Lung (tissue), 13 donors: ENCODE data around the gene SLC7A9. TPM values are rescaled to one million over a fixed set of nuclear protein-coding genes. Genes with fewer than 3 reads are reported as not detected.
"Not testable (repeated sequence)": the region's sequence is repeated elsewhere in the genome, so short reads cannot be mapped to it uniquely, and the experiment has no call there.

Experiments used
- ATAC-seq: fragments of 200-7000 bp; cut with Tn5 transposase; one replicate; pipeline ENCODE4 v1.9.1; 2020; ENCODE audit warnings: moderate number of reproducible peaks; ENCODE audit not compliant: insufficient read depth, low FRiP score
- DNase-seq, 3 donors: peaks; one replicate each; pipeline ENCODE4 v3.0.0-alpha.2; 2013 to 2017
- H3K27ac ChIP-seq, 2 donors: one replicate each; pipeline ENCODE4 v1.5.1; 2013; ENCODE audit warnings: mild to moderate bottlenecking in 2 of 2, moderate library complexity in 2 of 2, control low read depth in 1 of 2, inconsistent platforms in 1 of 2, low read depth in 1 of 2, low read length in 1 of 2
- H3K27me3 ChIP-seq, 3 donors: one replicate each; pipeline ENCODE4 v1.5.1; 2013; ENCODE audit warnings: low read length in 2 of 3; ENCODE audit not compliant: control insufficient read depth in 3 of 3, insufficient read depth in 3 of 3
- H3K36me3 ChIP-seq, 4 donors: one replicate each; pipeline ENCODE4 v1.5.1; 2013; ENCODE audit warnings: low read length in 4 of 4, mild to moderate bottlenecking in 1 of 4, moderate library complexity in 1 of 4; ENCODE audit not compliant: control insufficient read depth in 4 of 4, insufficient read depth in 4 of 4
- H3K4me1 ChIP-seq, 5 donors: one replicate each; pipeline ENCODE4 v1.5.1; 2013; ENCODE audit warnings: low read length in 5 of 5, mild to moderate bottlenecking in 2 of 5, moderate library complexity in 1 of 5; ENCODE audit not compliant: control insufficient read depth in 5 of 5, insufficient read depth in 5 of 5
- H3K4me3 ChIP-seq: one replicate; pipeline ENCODE4 v1.5.1; 2013; ENCODE audit warnings: mild to moderate bottlenecking, control low read depth, moderate library complexity
- H3K9ac ChIP-seq, 2 donors: one replicate each; pipeline ENCODE4 v1.5.1; 2013; ENCODE audit warnings: low read length in 2 of 2, control low read depth in 1 of 2; ENCODE audit not compliant: insufficient read depth in 1 of 2
- H3K9me3 ChIP-seq, 4 donors: one replicate each; pipeline ENCODE4 v1.5.1; 2013; ENCODE audit warnings: low read length in 3 of 4, mild to moderate bottlenecking in 1 of 4, moderate library complexity in 1 of 4; ENCODE audit not compliant: control insufficient read depth in 4 of 4, insufficient read depth in 3 of 4
- WGBS, 2 donors: extraction: QIAGEN DNeasy Blood & Tissue Kit; methylation state at CpG; one replicate each; pipeline ENCODE4 v1.1.7; 2013; 5-methylcytosine and 5-hydroxymethylcytosine counted together
- polyA plus RNA-seq, 2 donors: library from polyadenylated mRNA; stranded (reverse); fragments of 200-250 nt; gene quantifications; one replicate each; pipeline ENCODE4 v1.2.1, GENCODE V29; 2013
- small RNA-seq: library from RNA; depleted of rRNA; stranded (forward); fragments of <200 nt; gene quantifications from one replicate; pipeline ENCODE3, GENCODE V24; 2014; ENCODE audit warnings: low replicate concordance
- total RNA-seq, 2 donors: library from RNA; depleted of rRNA in 1 of 2; stranded (reverse); fragments of >200 nt in 1 of 2; gene quantifications; one replicate each; pipeline ENCODE4 v1.2.1, GENCODE V29; 2014 to 2021
- TF ChIP-seq, protein P1 (sequence below): IDR thresholded peaks from 2 replicates; pipeline ENCODE4 v1.5.1; 2012; ENCODE audit warnings: mild to moderate bottlenecking; ENCODE audit errors: control extremely low read depth, extremely low read depth
- donor health status: control.
- donor health status: control.
- donor health status: Bipolar disorder and iron deficiency.
- donor health status: healthy.
- donor health status: DM: yes; HTN: yes; CAD: no.

SLC7A9 gene
- total and polyA plus RNA-seq, 4 donors: 0.06 to 0.37 (median 0.28) TPM

GRCh38 chr19:32789429-32789828, 80.1 kb downstream of the SLC7A9 start:
- Histone ChIP-seq H3K27ac (no peak overlapping the region), H3K4me1 (no peaks in the 10 kb centered on the region), H3K9me3 (no peaks in the 10 kb centered on the region), H3K27me3 (no peaks in the 10 kb centered on the region), H3K4me3 (no peak overlapping the region), H3K36me3 (no peaks in the 10 kb centered on the region), H3K9ac (no peak overlapping the region)
- ATAC-seq: no peak
- DNase-seq: no peak
- 95 to 99% methylated on average over 10 of the region's 10 CpGs for WGBS, 2 donors
- TF ChIP-seq, protein P1, sequence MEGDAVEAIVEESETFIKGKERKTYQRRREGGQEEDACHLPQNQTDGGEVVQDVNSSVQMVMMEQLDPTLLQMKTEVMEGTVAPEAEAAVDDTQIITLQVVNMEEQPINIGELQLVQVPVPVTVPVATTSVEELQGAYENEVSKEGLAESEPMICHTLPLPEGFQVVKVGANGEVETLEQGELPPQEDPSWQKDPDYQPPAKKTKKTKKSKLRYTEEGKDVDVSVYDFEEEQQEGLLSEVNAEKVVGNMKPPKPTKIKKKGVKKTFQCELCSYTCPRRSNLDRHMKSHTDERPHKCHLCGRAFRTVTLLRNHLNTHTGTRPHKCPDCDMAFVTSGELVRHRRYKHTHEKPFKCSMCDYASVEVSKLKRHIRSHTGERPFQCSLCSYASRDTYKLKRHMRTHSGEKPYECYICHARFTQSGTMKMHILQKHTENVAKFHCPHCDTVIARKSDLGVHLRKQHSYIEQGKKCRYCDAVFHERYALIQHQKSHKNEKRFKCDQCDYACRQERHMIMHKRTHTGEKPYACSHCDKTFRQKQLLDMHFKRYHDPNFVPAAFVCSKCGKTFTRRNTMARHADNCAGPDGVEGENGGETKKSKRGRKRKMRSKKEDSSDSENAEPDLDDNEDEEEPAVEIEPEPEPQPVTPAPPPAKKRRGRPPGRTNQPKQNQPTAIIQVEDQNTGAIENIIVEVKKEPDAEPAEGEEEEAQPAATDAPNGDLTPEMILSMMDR: no peak

DNA sequence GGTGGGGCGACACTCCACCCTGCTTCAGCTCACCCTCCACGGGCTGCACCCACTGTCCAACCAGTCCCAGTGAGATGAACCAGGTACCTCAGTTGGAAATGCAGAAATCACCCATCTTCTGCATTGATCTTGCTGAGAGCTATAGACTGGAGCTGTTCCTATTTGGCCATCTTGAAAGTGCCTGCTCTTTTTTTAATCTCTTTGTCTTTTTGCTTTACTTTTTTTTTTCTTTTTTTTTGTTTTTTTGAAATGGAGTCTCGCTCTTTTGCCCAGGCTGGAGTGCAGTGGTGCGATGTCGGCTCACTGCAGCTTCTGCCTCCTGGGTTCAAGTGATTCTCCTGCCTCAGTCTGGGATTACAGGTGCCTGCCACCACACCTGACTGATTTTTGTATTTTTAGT, 81.7 kb downstream of the SLC7A9 start:
- 93 to 95% methylated on average over 5 of the region's 5 CpGs for WGBS, 2 donors
- H3K36me3 ChIP-seq, DNase-seq, H3K9me3 ChIP-seq, H3K27me3 ChIP-seq, ATAC-seq, H3K4me3 ChIP-seq, H3K27ac ChIP-seq, H3K4me1 ChIP-seq, H3K9ac ChIP-seq: not testable (repeated sequence)

GRCh38 chr19:32787161-32787813, 82.3 kb downstream of the SLC7A9 start:
- WGBS, 2 donors: 59 to 64% methylated on average over 12 of the region's 12 CpGs

DNA sequence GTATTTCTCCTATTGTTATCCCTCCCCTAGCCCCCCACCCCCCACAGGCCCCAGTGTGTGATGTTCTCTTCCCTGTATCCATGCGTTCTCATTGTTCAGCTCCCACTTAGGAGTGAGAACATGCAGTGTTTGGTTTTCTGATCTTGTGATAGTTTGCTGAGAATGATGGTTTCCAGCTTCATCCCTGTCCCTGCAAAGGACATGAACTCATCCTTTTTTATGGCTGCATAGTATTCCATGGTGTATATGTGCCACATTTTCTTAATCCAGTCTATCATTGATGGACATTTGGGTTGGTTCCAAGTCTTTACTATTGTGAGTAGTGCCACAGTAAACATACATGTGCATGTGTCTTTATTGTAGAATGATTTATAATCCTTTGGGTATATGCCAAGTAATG, 87.5 kb downstream of the SLC7A9 start:
- H3K27me3 ChIP-seq, H3K4me1 ChIP-seq, H3K36me3 ChIP-seq, H3K9me3 ChIP-seq, H3K4me3 ChIP-seq, ATAC-seq, H3K27ac ChIP-seq, H3K9ac ChIP-seq, DNase-seq: not testable (repeated sequence)
- WGBS, 2 donors: 95 to 100% methylated on average over 1 of the region's 1 CpG

More at GRCh38 chr19:32787161-32787813, 82.3 kb downstream of the SLC7A9 start:
- ATAC-seq, H3K27me3 ChIP-seq, H3K4me1 ChIP-seq, H3K9me3 ChIP-seq, H3K36me3 ChIP-seq, H3K27ac ChIP-seq, H3K4me3 ChIP-seq, H3K9ac ChIP-seq, DNase-seq: not testable (repeated sequence)

DNA sequence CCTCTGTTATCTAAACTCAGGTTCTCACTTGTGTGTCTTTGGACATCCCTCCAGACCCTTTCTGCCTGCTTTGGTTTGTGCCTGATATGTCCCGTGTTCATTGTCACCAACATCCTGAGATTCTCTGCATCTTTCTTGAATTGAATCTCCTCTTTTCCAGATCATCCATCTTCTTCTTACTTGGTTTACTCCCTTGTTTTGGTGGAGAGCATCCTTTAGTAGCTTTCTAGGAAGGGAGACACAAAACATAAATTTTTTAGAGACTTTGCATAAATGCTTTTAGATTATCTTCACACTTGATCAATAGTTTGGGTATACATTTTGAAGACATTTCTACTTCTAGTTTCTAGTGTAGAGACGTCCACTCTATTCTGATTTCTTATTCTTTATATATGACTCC, 88.3 kb downstream of the SLC7A9 start:
- peaks cover 0 to 3% (median 1%) of the 10 kb centered on the region in 4 donors for H3K9me3 ChIP-seq
- H3K9ac ChIP-seq: no peak overlapping the region
- DNase-seq (no peak), ATAC-seq (no peak)
- WGBS, 2 donors: 93 to 95% methylated on average over 2 of the region's 2 CpGs
- TF ChIP-seq, protein P1: no peak
- no peak overlapping the region for H3K27ac ChIP-seq
- H3K4me3 ChIP-seq: no peak overlapping the region
- H3K4me1 ChIP-seq: no peaks in the 10 kb centered on the region
- no peaks in the 10 kb centered on the region for H3K36me3 ChIP-seq
- no peaks in the 10 kb centered on the region for H3K27me3 ChIP-seq

Small RNAs within 50 kb of the gene (small RNA-seq; reads per million reads assigned to genes)
- not detected for gene RN7SKP22

Other genes starting within 250 kb of the SLC7A9 start
- gene ANKRD27, start 194.6 kb downstream of the SLC7A9 start, total RNA-seq: 10 to 100 TPM; 29.9 to 31.5 TPM
- gene ANKRD27, start 194.6 kb downstream of the SLC7A9 start, polyA plus RNA-seq: 10 to 100 TPM in 1 of 2 donors, 1 to 10 TPM in 1; 8.9 to 15.1 TPM
- gene RGS9BP, start 193.9 kb downstream of the SLC7A9 start, total RNA-seq: 1 to 10 TPM in 1 of 2 donors, under 1 TPM in 1; 0.94 to 1.6 TPM
- under 1 TPM; 0.14 to 0.55 TPM for gene RGS9BP, start 193.9 kb downstream of the SLC7A9 start, polyA plus RNA-seq
- gene NUDT19, start 177.9 kb downstream of the SLC7A9 start, total RNA-seq: 10 to 100 TPM; 14.2 to 20.1 TPM
- gene NUDT19, start 177.9 kb downstream of the SLC7A9 start, polyA plus RNA-seq: 10 to 100 TPM in 1 of 2 donors, 1 to 10 TPM in 1; 7.5 to 10.1 TPM
- under 1 TPM; 0.09 to 0.14 TPM for gene TDRD12, start 150.0 kb downstream of the SLC7A9 start, total RNA-seq
- under 1 TPM; 0.08 to 0.10 TPM for gene TDRD12, start 150.0 kb downstream of the SLC7A9 start, polyA plus RNA-seq
- 10 to 100 TPM; 16.7 to 18.7 TPM for gene CEP89, start 102.2 kb upstream of the SLC7A9 start, total RNA-seq
- gene CEP89, start 102.2 kb upstream of the SLC7A9 start, polyA plus RNA-seq: 10 to 100 TPM in 1 of 2 donors, 1 to 10 TPM in 1; 8.7 to 11.2 TPM
- gene FAAP24, start 102.5 kb upstream of the SLC7A9 start, total RNA-seq: 1 to 10 TPM; 1.2 to 2.3 TPM
- 1 to 10 TPM in 1 of 2 donors, under 1 TPM in 1; 0.59 to 1.8 TPM for gene FAAP24, start 102.5 kb upstream of the SLC7A9 start, polyA plus RNA-seq
- gene RHPN2, start 195.1 kb upstream of the SLC7A9 start, total RNA-seq: 10 to 100 TPM; 15.7 to 17.5 TPM
- gene RHPN2, start 195.1 kb upstream of the SLC7A9 start, polyA plus RNA-seq: 1 to 10 TPM; 4.0 to 7.3 TPM
- gene GPATCH1, start 211.4 kb upstream of the SLC7A9 start, total RNA-seq: 10 to 100 TPM in 1 of 2 donors, 1 to 10 TPM in 1; 7.0 to 12.3 TPM
- 1 to 10 TPM; 3.8 to 5.0 TPM for gene GPATCH1, start 211.4 kb upstream of the SLC7A9 start, polyA plus RNA-seq